GM21515 (cell line): Measurements from ENCODE around the gene DNMBP.
A peak's percentile ranks its signal among the peaks of the same experiment; 100 is the strongest.
"Not testable (repeated sequence)": the region's sequence is repeated elsewhere in the genome, so short reads cannot be mapped to it uniquely, and the experiment has no call there.

ENCODE experiments used
- ATAC-seq: cut with Tn5 transposase; IDR thresholded peaks from one replicate; pipeline ENCODE4 v1.9.1; 2021; ENCODE audit not compliant: unreplicated experiment

The DNMBP gene

DNA sequence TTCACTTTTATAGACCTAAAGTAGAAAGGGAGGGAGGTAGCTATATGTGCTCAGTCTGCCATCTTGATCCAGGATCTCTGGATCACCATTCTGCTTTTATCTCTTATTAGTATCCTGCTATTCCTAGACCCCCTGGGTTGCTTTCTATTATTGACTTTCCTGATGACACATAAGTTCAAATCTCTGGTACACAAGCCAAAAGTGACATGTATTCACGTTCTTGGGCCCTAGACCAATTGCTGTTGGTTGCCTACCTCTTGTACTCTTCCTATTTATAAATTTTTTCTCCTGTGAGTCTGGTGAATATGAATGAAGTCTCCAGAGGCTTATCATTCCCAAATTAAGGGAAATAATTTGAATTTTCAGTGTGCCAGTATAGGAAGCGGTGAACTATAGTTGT lies 56.9 kb downstream of the DNMBP start:
- ATAC-seq, result no peak

DNA sequence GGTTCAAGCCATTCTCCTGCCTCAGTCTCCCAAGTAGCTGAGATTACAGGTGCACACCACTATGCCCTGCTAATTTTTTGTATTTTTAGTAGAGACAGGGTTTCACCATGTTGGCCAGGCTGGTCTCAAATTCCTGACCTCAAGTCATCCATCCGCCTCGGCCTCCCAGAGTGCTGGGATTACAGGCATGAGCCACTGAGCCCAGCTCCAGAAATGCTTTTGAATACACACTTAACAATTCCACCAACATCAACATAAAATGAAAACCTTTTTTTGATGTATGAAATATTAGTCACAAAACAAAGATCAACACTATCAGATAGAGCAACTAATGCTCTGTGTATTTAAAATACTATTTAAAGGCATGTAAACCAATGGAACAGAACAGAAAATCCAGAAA lies 63.7 kb downstream of the DNMBP start:
- not testable (repeated sequence) for ATAC-seq

DNA sequence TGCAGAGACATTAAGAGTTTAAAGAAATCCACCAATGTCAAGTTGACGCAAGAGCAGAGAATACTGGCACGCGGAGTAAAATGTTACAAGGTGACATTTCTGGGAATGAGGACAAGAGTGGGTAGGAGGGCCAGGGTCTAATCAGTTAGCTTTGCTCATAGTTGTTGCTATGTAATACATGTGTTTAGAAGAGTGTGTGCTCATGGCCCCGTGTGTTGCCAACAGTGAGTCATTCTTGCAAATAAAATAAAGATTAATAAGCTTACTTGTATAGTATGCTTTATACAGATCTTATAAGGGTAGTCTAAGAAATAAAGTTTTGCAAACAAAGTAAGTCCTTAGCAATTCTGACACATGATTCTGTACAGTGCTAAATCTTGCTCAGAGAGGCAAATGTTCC lies 64.5 kb downstream of the DNMBP start:
- no peak for ATAC-seq

DNA sequence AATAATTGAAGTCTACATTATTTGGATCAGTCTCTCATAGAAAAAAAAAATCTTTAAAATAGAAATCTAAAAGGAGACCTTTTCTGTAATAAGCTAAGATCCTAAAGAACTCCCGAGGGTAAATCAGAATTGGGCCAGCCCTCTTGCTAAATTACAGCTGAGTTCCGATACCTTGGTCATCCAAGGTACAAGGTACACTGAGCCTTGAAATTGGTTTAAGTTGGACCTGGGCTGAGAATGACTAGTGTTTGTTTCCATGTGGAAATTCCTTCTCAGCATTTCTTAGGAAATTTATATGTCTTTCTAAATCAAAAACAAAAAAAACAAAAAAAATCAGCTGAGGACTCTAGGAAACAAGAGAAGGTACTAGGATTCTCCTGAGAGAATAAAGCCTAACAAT lies 64.9 kb downstream of the DNMBP start:
- no peak for ATAC-seq

DNA sequence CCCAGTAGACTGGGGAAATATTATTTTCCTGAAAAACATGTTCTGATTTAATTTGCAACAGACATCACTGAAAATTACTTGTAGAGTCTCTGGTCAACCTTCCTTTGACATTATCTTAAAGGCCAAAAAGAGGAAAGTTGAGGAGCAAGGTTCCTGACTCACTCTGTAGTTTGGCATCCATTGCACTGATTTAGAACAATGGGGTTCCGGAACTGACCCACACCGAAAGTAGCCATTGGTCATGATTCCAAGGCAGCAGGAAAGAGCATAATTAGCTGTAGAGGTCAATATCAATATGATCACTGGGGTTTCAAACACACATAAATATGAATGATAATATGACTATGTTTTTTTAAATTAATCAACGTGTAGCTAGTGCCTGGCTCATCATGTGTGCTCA lies 65.8 kb downstream of the DNMBP start:
- ATAC-seq, result no peak

DNA sequence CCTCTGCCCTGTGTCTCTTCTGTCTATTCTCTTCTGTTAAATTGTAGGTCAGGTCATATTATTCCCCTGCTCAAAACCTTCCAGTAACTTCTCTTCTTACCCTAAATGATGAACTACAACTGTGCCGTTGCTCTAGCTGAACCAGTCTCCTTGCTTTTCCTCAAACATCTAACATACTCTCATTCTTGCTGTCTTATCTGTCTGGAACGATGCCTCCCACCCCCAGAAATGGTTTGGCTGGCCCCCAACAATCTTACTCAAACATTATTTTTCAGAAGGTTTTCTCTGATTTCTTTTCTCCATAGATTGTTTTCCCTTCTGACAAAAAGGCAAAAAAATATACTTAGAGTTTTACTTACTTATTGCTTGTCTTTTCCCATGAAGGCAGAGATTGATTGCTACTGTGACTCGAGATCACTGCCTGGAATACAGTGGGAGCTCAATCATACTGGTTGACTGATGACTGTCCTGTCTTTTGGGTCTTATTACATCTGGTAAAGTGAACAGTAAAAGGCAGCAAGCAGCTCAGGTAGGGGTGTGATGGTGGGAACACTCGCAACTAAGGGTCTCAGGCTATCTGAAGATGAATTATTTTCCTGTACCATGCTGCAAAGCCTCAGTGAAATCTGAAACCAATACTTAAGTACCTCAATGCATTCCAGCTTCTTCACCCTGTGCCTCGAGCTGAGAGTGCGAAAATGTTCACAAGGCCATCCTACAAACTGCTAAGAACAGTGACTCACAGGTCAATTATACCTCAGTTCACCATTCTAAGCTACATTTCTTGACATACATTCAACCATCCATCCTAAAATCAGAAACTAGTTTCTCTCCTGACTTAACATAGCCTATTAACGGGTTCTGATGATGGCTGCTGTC lies 67.6 kb downstream of the DNMBP start:
- ATAC-seq, result no peak

DNA sequence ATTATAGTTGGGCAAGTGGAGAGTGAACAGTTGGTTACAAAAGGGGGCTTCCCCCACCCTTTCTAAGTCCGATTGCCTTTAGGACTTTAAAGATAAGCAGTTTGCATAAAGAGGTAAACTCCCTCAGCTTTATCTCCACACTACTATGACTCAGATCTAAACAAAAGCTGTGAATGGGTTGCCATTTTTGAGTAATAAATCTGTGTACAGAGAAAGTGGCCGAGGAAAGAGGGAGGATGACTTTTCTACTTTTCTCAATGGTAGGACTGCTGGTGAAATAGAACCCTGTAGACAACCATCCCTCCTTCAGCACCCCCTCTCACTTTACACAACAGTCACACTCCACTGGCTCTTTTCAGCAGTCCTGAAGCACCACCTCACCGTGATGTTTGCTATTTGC lies 71.2 kb downstream of the DNMBP start:
- ATAC-seq, result peak; percentile 62

DNA sequence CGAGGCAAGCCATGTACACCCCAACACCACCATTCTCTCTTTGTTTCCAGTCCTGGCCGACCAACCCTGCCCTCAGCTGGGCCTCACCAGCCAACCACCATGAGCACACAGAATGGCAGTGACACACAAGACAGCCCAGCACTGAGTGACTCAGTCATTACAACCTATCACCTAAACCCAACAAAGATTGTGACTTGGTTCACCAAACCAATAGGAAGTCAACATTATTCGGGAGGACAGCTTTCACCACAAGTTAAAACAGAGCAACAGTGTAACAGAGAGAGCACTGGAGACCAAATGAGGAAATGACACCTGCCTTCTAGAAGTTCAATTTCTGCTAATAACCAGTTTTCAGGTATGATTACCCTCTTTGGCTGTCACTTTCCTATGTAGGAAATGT lies 72.1 kb downstream of the DNMBP start:
- ATAC-seq, result peak; percentile 58

DNA sequence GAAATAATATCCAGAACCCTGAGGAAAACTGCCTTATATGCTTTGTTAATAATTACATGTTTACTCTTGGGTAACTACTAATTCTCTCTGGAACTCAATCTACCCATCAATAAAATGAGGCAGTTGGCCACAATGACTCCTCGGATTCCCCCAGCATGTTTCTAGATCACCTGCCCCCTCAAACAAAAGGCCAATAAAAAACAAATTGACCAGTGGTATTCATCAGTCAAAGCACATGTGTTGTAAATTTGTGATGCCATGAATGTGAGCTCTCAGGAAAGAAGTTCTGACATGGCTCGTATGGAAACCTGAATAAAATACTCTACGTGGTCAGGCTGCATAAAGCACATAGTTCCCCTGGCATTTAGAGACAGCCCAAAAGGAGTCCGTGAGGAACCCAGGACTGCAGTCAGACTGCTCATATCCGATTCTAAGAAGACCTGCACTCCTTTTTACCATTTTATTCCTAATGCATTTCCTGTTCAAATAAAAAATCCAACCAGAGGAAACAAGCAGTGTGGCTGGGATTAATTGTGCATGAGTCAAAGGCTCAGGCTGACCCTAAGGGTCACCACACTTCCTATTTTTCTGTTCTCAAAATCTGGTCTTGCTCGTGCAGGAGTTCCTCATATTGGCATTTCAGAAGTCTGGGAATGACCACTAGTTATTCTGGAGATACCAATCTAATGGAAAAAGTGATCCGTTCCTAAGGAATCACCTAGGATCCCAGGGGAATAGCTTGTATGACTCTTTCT lies 77.4 kb downstream of the DNMBP start:
- ATAC-seq, result not testable (repeated sequence)

DNA sequence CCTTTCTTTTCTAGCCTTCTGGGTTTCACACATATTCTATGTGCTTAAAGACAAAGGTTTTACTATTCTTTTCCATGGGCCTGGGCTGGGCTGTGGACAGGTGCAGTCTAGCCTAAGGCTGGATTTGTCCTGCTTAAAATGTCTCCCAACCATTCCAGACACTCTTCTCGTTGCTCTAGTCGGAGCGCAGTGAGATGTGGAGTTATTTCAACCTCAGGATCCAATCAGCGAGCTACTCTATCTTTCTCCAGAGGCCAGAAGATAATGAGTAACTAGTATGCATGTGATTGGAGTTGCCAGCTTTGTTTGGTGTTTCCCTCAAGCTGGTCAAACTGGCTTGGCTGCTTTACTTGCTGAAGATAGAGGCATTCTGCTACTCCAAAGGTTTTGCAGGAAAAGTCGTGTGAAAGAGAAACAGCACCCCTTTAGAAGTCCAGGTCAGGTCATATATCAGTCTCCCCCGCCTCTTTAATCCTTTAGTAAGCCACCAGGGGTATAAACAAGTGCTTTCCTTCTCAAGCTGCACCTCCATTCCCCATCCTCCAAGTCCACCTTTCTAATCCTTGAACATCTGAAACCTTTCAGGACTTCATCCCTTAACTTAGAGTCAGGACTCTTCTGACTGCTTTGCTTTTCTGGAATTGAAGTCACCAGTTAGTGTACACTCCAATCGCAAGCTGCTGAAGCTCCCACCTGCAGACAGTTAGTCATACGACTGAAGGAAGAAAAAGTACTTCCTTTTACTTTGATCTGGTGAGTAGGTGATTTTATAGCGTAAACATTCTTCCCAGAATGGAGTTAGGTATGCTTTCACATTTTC lies 78.8 kb downstream of the DNMBP start:
- no peak for ATAC-seq

DNA sequence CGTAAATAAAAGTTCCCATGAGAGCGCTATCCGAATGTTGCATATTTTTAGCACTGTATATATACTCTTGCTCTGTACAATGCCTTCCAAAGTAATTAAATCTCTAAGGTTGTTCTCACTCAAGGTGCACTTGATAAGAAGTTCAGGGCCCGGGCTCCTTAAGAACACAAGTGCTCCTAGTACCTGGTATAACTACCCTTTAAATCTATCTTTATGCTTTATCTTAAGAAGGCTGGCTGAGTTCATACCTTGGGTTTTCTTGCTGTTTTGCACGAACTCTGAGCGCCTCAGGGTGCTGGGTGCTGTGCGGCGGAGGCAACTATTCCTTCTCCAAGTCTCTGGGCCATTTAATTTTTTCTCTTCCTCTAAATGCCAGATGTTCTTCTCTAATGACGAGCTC lies 80.4 kb downstream of the DNMBP start:
- no peak for ATAC-seq

DNA sequence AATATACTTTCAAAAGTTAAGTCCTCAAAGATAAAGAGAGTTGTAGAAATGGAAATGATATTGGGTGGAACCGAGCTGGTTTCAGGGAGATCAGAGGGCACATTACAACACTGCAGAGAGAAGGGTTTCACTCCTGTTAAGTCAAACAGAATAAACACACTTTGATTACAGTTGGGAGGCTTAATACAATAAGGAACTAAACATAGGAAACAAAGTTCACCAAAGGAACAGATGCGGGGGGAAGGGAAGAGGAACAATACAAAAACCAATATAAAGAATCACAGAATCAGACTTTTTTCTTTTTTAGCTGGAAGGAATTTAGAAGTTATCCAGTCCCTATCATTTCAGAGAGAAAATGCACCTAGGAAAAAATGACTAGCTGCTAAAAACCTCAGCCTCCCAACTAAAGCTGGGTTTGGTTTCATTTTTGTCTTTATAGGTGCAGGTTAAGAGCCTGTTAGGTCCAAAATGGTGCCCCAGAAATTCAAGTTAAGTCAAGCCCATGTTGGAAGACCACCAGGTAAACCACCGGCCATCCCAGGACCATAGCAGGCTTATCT lies 81.9 kb downstream of the DNMBP start:
- ATAC-seq, result no peak

DNA sequence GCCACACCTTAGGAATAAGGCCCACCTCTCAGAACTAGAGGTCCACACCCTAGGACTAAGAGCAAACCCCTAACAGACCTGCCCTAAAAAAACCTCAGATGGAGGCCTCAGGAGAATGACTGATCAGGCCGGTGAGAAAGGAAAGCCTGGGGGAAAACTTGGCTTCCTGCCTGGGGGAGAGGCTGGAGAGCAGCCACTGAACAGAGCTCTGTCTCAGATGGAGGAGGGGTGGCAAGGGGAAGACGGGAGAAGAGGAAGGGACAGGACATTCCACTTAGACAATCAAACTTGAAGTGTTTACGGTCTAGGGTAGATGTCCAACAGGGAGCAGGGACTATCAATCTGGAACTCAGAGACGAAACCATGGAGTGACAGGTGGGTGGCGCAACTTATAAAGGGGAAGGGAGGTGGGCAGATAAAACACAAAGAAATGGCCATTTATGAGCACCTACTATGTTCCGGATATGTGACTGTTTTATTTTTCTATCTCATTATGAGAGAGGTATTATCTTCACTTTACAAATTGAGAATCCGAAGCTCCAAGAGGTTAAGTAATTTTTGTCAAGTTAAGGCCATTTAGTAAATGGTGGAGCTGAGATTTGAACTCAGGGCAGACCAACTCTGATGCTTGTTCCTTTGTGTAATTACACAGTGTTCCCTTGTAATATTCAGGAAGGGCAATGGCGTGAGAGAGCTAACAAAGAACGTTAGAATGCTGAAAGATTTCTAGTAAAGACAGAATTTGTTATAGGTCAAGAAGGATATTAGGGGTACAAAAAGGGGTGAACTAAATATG lies 82.6 kb downstream of the DNMBP start:
- no peak for ATAC-seq

DNA sequence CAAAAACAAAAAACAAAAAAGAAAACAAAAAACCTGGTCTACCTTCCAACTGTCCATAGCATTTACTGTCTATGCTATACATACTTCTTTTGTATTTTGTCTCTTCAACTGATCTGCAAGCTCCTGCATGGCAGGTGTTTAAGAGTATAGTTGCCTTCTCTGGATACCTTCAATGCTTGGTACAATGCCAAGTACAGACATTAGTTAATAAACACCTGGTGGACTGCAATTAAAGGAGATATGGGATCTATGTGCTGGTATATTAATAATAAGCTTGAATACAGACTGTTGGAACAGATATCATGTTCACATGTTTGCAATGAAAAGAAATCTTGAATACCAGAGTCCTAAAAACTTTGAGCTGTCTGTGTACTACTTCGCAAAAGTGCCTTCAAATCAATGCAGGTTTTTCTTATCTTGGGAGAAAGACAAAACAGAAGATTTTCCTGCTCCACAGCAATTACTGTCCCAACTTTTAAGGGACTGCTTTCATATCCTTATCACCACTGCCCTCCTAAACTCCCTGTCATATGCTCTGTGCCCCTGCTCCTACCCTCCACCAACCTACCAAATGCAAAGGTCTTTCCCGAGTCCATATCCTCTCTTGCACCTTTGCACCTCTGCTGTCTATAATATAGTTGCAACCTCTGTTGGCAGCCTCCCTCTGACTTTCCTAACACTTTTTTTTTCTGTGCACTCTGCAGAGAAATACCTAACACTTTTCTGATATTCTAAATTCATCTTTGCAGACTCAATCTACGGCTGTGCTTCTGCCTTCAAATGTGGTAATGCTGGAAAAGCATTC lies 85.1 kb downstream of the DNMBP start:
- no peak for ATAC-seq

DNA sequence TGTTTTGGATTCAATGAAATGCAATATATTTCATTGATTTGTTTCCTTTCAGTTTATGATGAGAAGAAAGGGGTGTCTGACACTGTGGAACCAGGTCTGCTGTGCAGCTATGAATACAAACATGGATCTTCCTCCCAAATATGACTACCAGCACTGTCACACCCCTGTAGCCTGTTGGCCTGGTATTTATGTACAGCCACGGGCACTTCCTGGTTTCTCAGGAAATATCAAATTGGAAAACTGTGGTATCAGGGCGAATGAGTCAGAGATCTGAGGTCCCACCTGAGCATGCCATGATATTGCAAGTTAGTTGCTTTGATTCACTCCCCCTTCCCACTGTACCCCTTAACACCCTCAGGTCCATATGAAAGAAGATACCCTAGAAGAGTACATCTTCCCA lies 87.8 kb downstream of the DNMBP start:
- ATAC-seq, result no peak

DNA sequence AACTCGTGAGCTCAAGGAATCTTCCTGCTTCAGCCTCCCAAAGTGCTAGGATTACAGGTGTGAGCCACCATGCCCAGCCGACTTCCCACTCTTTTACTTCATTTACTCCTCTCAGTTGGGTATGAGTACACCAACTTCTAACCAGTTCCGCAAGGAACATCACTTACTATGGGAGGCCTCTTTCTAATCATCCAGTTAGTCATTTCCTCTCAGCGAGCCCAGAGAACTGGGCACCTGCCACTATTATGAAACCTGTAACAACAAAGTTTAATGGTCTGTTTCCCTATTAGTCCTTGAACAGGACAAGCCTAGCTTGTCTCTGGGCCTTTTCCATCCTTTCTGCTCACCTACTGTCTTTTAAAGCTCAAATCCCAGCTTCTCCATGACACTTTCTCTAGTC lies 88.8 kb downstream of the DNMBP start:
- ATAC-seq, result no peak

DNA sequence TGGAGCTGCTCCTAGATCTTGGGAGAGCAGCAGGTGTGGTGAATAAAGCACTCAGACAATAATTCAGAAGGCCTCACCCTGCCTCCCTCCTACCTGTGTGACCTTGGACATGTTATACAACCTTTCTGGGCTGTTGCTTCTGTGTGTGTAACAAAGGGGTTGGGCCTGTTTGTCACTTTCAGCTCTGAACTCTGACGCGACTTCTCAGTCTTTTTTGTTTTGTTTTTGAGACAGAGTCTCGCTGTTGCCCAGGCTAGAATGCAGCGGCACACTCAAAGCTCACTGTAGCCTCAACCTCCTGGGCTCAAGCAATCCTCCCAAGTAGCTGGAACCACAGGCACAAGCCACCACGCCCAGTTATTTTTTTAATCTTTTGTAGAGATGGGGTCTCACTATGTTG lies 89.3 kb downstream of the DNMBP start:
- ATAC-seq, result no peak

DNA sequence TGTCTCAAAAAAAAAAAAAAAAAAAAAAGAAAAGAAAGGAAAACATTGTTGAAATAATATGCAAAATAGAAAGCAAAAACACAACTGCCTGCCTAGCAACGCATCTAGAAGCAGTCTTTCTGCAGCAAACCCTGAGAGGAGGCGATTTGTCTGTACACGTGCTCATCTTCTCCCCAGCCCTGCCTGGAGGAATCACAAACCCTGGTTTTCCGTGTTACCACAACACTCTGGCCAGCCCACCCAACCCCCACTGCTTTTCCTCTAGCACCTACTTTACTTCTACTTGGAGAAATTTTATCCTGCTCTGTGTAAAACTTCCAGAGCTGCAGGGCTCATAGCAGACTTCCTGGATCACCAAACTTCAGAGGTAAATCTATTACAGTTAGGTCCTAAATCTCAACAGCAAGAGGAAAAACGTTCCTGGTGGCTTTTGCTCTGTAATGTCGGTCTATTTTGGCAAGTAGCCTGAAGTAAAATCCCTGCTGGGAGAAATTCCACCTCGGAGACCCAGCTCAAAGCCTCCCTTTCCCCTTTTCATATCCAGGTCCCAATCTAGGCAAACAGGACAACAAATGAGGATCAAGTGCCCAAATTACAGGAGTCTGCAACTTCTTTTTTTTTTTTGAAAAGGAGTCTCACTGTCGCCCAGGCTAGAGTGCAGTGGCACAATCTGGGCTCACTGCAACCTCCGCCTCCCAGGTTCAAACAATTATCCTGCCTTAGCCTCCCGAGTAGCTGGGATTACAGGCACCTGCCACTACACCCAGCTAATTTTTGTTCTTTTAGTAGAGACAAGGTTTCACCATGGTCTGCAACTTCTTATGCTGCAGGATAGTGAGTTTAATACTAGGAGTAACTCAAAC lies 91.6 kb downstream of the DNMBP start:
- no peak for ATAC-seq

DNA sequence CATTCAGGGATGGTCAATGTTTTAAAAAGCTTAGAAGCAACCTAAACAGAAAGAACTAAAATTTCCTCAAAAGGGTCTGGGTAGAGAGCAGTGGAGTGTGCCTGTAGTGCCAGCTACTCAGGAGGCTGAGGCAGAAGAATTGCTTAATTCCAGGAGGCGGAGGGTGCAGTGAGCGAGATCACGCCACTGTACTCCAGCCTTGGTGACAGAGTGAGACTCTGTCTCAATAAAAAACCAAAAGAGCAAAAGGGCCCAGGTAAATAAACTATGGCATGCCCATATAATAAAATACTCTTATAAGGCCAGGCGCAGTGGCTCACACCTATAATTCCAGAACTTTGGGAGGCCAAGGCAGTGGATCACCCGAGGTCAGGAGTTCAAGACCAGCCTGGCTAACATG lies 93.0 kb downstream of the DNMBP start:
- ATAC-seq, result no peak
